Measurements from ENCODE around the gene CRTAP.

The CRTAP gene

GRCh38 chr3:33186524-33187367 lies 72.9 kb downstream of the CRTAP start:
- TF ChIP-seq CTCF (IDR thresholded peaks at IDR 0.05; ENCODE audit: borderline replicate concordance, insufficient read depth, low read depth, low read length) = no peak
- no peak overlapping the region for H3K4me3 ChIP-seq (ENCODE audit: low read depth, low read length)

GRCh38 chr3:33187368-33187634 lies 73.5 kb downstream of the CRTAP start:
- no peak for TF ChIP-seq CTCF (IDR thresholded peaks at IDR 0.05; ENCODE audit: borderline replicate concordance, insufficient read depth, low read depth, low read length)
- H3K4me3 ChIP-seq (ENCODE audit: low read depth, low read length) = no peak overlapping the region

DNA sequence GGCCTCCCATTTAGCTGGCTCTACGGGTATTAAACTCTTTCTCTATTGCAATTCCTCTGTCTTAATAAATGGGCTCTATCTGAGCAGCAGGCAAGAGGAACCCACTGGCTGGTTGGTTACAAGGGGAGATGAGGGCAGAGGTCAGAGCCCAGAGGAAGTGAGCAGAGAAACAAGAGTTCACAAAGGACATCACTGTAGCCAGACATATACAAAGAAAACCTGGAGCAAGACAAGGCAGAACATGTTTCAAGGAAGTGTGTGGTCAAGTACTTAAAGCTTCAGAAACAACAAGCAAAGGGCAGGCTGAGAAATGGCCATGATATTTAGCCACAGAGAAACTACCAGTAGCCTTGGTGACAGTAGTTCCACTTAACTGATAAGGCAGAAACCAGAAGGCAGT lies 80.5 kb downstream of the CRTAP start:
- H3K4me3 ChIP-seq (ENCODE audit: low read depth, low read length) = no peak overlapping the region
- no peak for TF ChIP-seq CTCF (IDR thresholded peaks at IDR 0.05; ENCODE audit: borderline replicate concordance, insufficient read depth, low read depth, low read length)

GRCh38 chr3:33196538-33196937 lies 82.7 kb downstream of the CRTAP start:
- no peak overlapping the region for H3K4me3 ChIP-seq (ENCODE audit: low read depth, low read length)
- no peak for TF ChIP-seq CTCF (IDR thresholded peaks at IDR 0.05; ENCODE audit: borderline replicate concordance, insufficient read depth, low read depth, low read length)

Data from GM12875 (cell line).